Astrocyte (in vitro differentiated cells and primary cell): ENCODE data around the gene MRPL4. TPM values are rescaled to one million over a fixed set of nuclear protein-coding genes. Genes with fewer than 3 reads are reported as not detected.
A peak's percentile ranks its signal among the peaks of the same experiment; 100 is the strongest.

Experiments used
- DNase-seq: peaks from one replicate; pipeline ENCODE4 v3.0.0-alpha.2; 2010; ENCODE audit warnings: low read depth
- FAIRE-seq: peaks from 2 replicates; lab custom pipeline; 2011; peaks lifted over from hg19 to GRCh38; lab: Jason Lieb, UNC
- H2AFZ ChIP-seq: 2 replicates; pipeline ENCODE4 v1.6.0; 2012; ENCODE audit warnings: low read depth, low read length, inconsistent platforms
- H3K27ac ChIP-seq: 2 replicates; pipeline ENCODE4 v1.5.1; 2011; ENCODE audit warnings: low read depth, low read length, inconsistent platforms
- H3K27me3 ChIP-seq: 2 replicates; pipeline ENCODE4 v1.6.0; 2011; ENCODE audit warnings: low read length, inconsistent platforms; ENCODE audit not compliant: insufficient read depth
- H3K36me3 ChIP-seq: 2 replicates; pipeline ENCODE4 v1.5.1; 2011; ENCODE audit warnings: low read length, inconsistent platforms; ENCODE audit not compliant: insufficient read depth
- H3K4me1 ChIP-seq: 2 replicates; pipeline ENCODE4 v1.5.1; 2011; ENCODE audit warnings: low read length, inconsistent platforms; ENCODE audit not compliant: insufficient read depth
- H3K4me2 ChIP-seq: 2 replicates; pipeline ENCODE4 v1.6.0; 2012; ENCODE audit warnings: low read length, inconsistent platforms
- H3K4me3 ChIP-seq: 2 replicates; pipeline ENCODE4 v1.5.1; 2011; ENCODE audit warnings: low read depth, mild to moderate bottlenecking, low read length, inconsistent platforms; ENCODE audit not compliant: insufficient read depth
- H3K79me2 ChIP-seq: 2 replicates; pipeline ENCODE4 v1.6.0; 2012; ENCODE audit warnings: mild to moderate bottlenecking, low read length, inconsistent platforms; ENCODE audit not compliant: insufficient read depth
- H3K9ac ChIP-seq: 2 replicates; pipeline ENCODE4 v1.6.0; 2012; ENCODE audit warnings: mild to moderate bottlenecking, low read length, inconsistent platforms
- H3K9me3 ChIP-seq: 2 replicates; pipeline ENCODE4 v1.5.1; 2012; ENCODE audit warnings: low read depth, mild to moderate bottlenecking, low read length, inconsistent platforms; ENCODE audit not compliant: insufficient read depth
- H4K20me1 ChIP-seq: 2 replicates; pipeline ENCODE4 v1.6.0; 2012; ENCODE audit warnings: low read length, inconsistent platforms; ENCODE audit not compliant: insufficient read depth
- H3K27ac Mint-ChIP-seq: one replicate; pipeline ENCODE4 v1.8.0; 2021; ENCODE audit warnings: mild to moderate bottlenecking, mixed read lengths; ENCODE audit not compliant: unreplicated experiment
- H3K27me3 Mint-ChIP-seq: one replicate; pipeline ENCODE4 v1.8.0; 2021; ENCODE audit warnings: low read depth, mixed read lengths; ENCODE audit not compliant: unreplicated experiment
- H3K36me3 Mint-ChIP-seq: one replicate; pipeline ENCODE4 v1.8.0; 2021; ENCODE audit warnings: low read depth, mixed read lengths; ENCODE audit not compliant: unreplicated experiment
- H3K4me1 Mint-ChIP-seq: one replicate; pipeline ENCODE4 v1.8.0; 2021; ENCODE audit warnings: low read depth, mixed read lengths; ENCODE audit not compliant: unreplicated experiment
- H3K4me3 Mint-ChIP-seq: one replicate; pipeline ENCODE4 v1.8.0; 2021; ENCODE audit warnings: mild to moderate bottlenecking, moderate library complexity, mixed read lengths; ENCODE audit not compliant: unreplicated experiment
- H3K9me3 Mint-ChIP-seq: one replicate; pipeline ENCODE4 v1.8.0; 2021; ENCODE audit warnings: mild to moderate bottlenecking, mixed read lengths; ENCODE audit not compliant: unreplicated experiment
- EZH2 ChIP-seq: IDR thresholded peaks from 2 replicates; pipeline ENCODE4 v1.6.1; 2012; ENCODE audit warnings: mild to moderate bottlenecking, low read length, inconsistent platforms; ENCODE audit not compliant: insufficient read depth
- total RNA-seq: library from RNA; stranded (reverse); gene quantifications from 2 replicates; pipeline ENCODE4 v1.2.1, GENCODE V29; 2021
- TF ChIP-seq, protein P1 (sequence below): IDR thresholded peaks from 2 replicates; pipeline ENCODE4 v1.5.1; 2011; ENCODE audit warnings: low read depth, mild to moderate bottlenecking, inconsistent platforms, low read length, moderate library complexity; ENCODE audit not compliant: insufficient read depth

MRPL4 gene
- total RNA-seq, 1 donor from 2014 or later, result 60.3 TPM

DNA sequence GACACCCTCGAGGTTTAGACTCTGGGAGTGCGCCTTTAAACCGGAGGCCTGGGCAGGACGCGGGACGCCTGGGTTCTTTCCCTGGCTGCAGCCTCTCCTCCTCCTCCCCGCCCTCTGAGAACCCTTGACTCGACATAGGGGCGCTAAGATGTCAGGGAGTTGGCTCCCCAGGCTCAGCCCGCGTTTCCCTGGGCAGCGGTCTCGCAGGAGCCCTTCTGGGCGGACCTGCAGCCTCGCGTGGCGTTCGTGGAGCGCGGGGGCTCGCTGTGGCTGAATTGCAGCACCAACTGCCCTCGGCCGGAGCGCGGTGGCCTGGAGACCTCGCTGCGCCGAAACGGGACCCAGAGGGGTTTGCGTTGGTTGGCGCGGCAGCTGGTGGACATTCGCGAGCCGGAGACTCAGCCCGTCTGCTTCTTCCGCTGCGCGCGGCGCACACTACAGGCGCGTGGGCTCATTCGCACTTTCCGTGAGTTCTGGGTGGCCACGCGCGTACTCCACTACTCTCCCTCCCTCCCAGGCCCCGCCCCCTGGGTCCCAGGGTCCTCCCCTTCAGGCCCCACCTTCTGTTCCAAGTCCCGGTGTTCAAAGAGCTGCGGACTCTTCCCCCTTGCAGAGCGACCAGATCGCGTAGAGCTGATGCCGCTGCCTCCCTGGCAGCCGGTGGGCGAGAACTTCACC, 39.0 kb downstream of the MRPL4 start:
- peak overlapping the region; percentile 72 for H3K27ac Mint-ChIP-seq
- no peak overlapping the region for H3K27ac ChIP-seq
- H3K36me3 Mint-ChIP-seq, result peaks cover 2% of the 10 kb centered on the region
- H3K27me3 Mint-ChIP-seq, result peaks cover 84% of the 10 kb centered on the region
- no peak overlapping the region for H3K9ac ChIP-seq
- H3K4me1 ChIP-seq, result peaks cover 37% of the 10 kb centered on the region
- H3K36me3 ChIP-seq, result no peaks in the 10 kb centered on the region
- H3K4me3 ChIP-seq, result peak overlapping the region; percentile 39
- peak overlapping the region; percentile 82 for H3K4me2 ChIP-seq
- H4K20me1 ChIP-seq, result peaks cover 16% of the 10 kb centered on the region
- peaks cover 27% of the 10 kb centered on the region for H3K9me3 Mint-ChIP-seq
- FAIRE-seq (no peak), DNase-seq (no peak)
- peaks cover 72% of the 10 kb centered on the region for H3K27me3 ChIP-seq
- TF ChIP-seq, protein P1, sequence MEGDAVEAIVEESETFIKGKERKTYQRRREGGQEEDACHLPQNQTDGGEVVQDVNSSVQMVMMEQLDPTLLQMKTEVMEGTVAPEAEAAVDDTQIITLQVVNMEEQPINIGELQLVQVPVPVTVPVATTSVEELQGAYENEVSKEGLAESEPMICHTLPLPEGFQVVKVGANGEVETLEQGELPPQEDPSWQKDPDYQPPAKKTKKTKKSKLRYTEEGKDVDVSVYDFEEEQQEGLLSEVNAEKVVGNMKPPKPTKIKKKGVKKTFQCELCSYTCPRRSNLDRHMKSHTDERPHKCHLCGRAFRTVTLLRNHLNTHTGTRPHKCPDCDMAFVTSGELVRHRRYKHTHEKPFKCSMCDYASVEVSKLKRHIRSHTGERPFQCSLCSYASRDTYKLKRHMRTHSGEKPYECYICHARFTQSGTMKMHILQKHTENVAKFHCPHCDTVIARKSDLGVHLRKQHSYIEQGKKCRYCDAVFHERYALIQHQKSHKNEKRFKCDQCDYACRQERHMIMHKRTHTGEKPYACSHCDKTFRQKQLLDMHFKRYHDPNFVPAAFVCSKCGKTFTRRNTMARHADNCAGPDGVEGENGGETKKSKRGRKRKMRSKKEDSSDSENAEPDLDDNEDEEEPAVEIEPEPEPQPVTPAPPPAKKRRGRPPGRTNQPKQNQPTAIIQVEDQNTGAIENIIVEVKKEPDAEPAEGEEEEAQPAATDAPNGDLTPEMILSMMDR, result no peak
- TF ChIP-seq EZH2, result peak; percentile 76
- peak overlapping the region; percentile 66 for H2AFZ ChIP-seq
- H3K79me2 ChIP-seq, result no peaks in the 10 kb centered on the region
- H3K4me1 Mint-ChIP-seq, result peaks cover 3% of the 10 kb centered on the region
- peaks cover 11% of the 10 kb centered on the region for H3K9me3 ChIP-seq
- no peak overlapping the region for H3K4me3 Mint-ChIP-seq

DNA sequence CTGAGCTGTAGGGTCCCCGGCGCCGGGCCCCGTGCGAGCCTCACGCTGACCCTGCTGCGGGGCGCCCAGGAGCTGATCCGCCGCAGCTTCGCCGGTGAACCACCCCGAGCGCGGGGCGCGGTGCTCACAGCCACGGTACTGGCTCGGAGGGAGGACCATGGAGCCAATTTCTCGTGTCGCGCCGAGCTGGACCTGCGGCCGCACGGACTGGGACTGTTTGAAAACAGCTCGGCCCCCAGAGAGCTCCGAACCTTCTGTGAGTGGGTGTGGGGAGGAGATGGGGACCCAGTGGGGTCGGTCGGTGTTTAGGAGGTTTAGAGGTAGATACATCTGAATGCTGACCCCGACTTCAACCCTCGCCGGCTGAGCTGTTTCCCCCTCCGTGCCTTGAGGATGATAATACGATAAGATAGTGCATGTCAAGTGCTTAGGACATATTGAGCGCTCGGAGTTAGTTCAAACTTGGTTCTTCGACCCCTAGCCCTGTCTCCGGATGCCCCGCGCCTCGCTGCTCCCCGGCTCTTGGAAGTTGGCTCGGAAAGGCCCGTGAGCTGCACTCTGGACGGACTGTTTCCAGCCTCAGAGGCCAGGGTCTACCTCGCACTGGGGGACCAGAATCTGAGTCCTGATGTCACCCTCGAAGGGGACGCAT, 39.7 kb downstream of the MRPL4 start:
- Mint-ChIP-seq H3K36me3 (peaks cover 2% of the 10 kb centered on the region), H3K27ac (no peak overlapping the region), H3K27me3 (peaks cover 80% of the 10 kb centered on the region), H3K9me3 (peaks cover 27% of the 10 kb centered on the region), H3K4me1 (no peaks in the 10 kb centered on the region), H3K4me3 (no peak overlapping the region)
- Histone ChIP-seq H3K79me2 (no peaks in the 10 kb centered on the region), H3K36me3 (no peaks in the 10 kb centered on the region), H3K4me1 (peaks cover 34% of the 10 kb centered on the region), H3K9me3 (peaks cover 11% of the 10 kb centered on the region), H4K20me1 (peaks cover 16% of the 10 kb centered on the region), H3K4me2 (peak overlapping the region; percentile 82), H3K4me3 (peak overlapping the region; percentile 39), H3K27me3 (peaks cover 74% of the 10 kb centered on the region), H2AFZ (peak overlapping the region; percentile 66), H3K27ac (no peak overlapping the region), H3K9ac (no peak overlapping the region)
- FAIRE-seq (no peak), DNase-seq (no peak)
- TF ChIP-seq, protein P1, result no peak
- TF ChIP-seq EZH2, result peak; percentile 79
